Measurements from ENCODE around the gene ZNF521.

The ZNF521 gene

DNA sequence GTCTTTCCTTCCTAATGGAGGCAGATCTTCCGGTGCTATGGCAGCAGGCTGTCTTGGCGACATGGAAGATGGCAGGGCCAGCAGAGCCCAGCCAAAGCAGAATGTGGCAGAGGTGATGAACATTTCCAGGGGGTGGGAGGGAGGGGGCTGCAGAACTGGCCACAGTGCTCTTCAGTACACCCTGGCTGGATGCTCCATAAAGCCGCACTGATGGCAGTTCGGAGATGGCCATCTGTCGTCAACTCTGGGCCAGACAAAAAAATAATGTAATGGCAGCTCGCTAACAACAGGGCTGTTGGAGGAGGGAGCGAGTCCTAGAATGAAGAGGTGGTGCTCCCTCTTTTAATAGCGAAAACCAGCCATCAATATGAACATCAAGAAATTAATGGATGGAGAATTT lies 271.0 kb downstream of the ZNF521 start:
- no peak for DNase-seq (ENCODE audit: low read depth)
- TF ChIP-seq, protein P1, sequence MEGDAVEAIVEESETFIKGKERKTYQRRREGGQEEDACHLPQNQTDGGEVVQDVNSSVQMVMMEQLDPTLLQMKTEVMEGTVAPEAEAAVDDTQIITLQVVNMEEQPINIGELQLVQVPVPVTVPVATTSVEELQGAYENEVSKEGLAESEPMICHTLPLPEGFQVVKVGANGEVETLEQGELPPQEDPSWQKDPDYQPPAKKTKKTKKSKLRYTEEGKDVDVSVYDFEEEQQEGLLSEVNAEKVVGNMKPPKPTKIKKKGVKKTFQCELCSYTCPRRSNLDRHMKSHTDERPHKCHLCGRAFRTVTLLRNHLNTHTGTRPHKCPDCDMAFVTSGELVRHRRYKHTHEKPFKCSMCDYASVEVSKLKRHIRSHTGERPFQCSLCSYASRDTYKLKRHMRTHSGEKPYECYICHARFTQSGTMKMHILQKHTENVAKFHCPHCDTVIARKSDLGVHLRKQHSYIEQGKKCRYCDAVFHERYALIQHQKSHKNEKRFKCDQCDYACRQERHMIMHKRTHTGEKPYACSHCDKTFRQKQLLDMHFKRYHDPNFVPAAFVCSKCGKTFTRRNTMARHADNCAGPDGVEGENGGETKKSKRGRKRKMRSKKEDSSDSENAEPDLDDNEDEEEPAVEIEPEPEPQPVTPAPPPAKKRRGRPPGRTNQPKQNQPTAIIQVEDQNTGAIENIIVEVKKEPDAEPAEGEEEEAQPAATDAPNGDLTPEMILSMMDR (IDR thresholded peaks at IDR 0.05; ENCODE audit: insufficient read depth, low read depth, low read length, missing control alignments), result no peak
- H3K4me3 ChIP-seq (ENCODE audit: low read length), result no peak overlapping the region

DNA sequence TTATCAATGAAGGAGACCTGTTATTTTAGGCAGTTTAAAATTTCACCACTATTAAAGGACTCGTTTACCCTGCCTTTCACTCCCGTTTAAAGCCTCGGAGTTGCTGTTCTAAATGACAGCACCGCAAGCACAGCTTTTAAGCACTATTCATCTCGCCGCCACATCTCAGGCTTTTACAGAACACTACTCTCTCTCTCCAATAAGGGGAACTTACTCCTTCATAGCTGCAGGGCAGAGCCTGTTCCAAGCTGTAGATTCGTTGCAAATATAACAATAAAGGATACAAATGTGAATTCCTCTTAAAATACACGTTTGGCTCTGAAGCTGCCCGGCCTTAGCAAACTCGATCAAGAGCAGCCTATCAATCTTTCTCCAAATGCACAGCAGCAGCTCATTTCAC lies 271.8 kb downstream of the ZNF521 start:
- no peak for DNase-seq (ENCODE audit: low read depth)
- TF ChIP-seq, protein P1 (IDR thresholded peaks at IDR 0.05; ENCODE audit: insufficient read depth, low read depth, low read length, missing control alignments), result no peak
- no peak overlapping the region for H3K4me3 ChIP-seq (ENCODE audit: low read length)

DNA sequence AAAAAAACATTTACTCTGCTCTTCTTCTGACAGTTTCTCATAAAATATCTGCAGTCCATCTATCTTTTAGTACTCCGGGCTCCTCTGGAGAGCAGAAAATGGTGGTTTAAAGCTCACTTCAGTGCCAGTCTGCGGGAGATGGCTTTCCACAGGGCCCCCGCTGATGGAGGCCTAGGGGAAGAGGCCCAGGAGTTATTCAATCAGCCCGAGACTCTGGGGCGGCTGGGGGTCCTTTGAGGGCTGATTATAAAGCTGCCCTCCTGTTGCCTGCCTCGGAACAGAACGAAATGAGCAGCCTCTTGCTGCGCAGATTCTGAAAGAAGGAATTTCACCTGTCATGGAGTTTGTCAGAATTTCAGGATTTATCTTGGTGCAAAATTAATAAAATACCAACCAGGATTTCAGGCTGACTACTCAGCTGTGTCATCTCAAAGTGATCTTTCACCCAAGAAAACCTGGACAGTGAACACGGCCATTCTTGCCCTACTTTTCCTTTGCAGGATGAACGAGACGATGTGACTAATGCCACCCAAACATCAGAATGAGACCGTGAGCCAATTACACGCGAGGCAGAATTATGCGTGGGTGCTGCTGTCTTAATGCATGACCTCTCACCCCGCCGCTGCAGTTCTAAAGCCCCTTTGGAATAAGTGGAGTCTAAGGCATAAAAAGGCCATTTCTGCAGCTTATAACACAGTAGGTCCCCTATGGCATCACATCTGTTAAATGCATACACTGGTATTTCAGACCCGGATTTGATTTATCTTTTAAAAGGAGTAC lies 273.8 kb downstream of the ZNF521 start:
- H3K4me3 ChIP-seq (ENCODE audit: low read length), result no peak overlapping the region
- no peak for DNase-seq (ENCODE audit: low read depth)
- TF ChIP-seq, protein P1 (IDR thresholded peaks at IDR 0.05; ENCODE audit: insufficient read depth, low read depth, low read length, missing control alignments), result no peak

DNA sequence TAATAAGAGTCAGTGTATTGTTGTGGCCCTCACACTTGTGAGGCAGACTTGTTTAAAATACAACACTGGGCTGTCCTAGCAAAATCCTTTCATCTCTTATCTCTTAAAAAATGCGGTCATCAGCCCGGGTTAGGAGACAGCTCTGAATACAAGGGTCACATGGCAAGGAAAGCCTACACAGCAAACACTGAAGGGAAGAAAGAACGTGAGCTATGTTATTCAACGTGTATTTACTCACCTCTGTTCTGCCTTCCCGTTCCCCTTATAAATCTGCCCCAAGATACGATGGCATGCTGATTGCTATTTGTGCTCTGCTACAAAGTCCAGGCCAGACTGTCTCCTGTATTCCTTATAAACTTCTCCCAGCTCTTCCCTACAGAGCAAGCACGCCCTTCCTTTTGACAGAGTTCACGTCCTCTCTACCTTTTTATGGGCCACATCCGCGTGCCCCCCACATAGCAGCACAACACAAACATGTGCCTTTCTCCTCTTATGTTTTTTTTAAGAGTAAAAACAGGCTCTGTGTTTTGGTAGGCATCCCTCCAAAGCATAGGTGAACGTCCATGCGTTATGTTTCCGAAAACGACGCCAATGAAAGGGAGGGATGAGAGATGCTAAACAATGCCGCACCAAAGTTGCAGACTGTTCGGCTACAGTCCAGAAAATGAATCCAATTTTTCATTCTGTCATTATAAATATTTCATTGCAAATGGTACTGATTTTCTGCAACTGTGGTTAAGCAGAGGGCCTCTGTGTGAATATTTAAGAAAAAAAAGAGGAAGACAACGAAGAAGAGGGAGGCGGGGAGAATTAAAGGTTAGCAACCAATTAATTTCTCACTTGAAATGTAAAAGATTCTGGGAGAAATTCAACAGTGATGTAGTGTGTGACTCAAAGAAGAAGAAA lies 274.7 kb downstream of the ZNF521 start:
- TF ChIP-seq, protein P1 (IDR thresholded peaks at IDR 0.05; ENCODE audit: insufficient read depth, low read depth, low read length, missing control alignments), result no peak
- no peak for DNase-seq (ENCODE audit: low read depth)
- H3K4me3 ChIP-seq (ENCODE audit: low read length), result no peak overlapping the region

DNA sequence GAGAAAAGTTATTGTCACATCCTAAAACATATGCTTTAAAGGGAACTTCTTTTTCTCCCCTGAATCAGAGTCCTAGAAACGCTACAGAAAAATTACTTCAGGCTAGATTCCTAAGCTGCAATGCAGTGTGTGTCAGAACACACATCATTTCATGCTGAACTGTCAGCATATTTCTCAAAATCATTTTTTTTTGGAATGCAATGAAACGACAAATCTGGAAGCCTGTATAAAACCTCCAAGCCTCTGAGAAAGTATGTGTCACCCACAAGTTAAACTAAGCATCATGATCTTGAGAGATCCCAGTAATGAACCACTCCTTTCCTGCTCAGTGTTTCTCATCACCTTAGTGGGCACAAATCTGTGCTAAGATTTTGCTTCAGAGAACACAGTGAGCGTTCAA lies 276.2 kb downstream of the ZNF521 start:
- TF ChIP-seq, protein P1 (IDR thresholded peaks at IDR 0.05; ENCODE audit: insufficient read depth, low read depth, low read length, missing control alignments), result no peak
- no peak for DNase-seq (ENCODE audit: low read depth)
- no peak overlapping the region for H3K4me3 ChIP-seq (ENCODE audit: low read length)

DNA sequence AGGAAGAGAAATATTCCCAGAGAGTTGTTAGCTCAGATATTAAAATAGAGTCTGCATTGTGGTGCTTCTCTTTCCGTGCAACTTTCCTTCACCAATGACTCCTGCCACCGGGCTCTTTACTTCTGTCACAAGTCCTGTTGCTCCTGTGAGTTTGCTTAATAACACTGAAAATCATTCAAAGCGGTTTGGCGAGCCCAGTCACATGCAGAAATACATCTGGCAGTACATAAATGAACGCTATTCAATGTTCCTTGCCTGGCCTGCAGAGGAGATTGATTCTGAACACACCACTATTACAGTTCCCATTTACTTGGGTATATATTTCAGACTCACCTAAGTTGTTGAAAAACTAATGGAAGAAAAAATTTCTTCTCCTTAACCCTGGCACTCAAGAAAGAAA lies 276.6 kb downstream of the ZNF521 start:
- TF ChIP-seq, protein P1 (IDR thresholded peaks at IDR 0.05; ENCODE audit: insufficient read depth, low read depth, low read length, missing control alignments), result no peak
- no peak for DNase-seq (ENCODE audit: low read depth)
- no peak overlapping the region for H3K4me3 ChIP-seq (ENCODE audit: low read length)

All from epithelial cell of esophagus (primary cell).